ENCODE measurements around the gene QPCT. TPM values are rescaled to one million over a fixed set of nuclear protein-coding genes. Genes with fewer than 3 reads are reported as not detected.
A peak's percentile ranks its signal among the peaks of the same experiment; 100 is the strongest.
"Not testable (repeated sequence)": the region's sequence is repeated elsewhere in the genome, so short reads cannot be mapped to it uniquely, and the experiment has no call there.

Gene QPCT
- total RNA-seq = 33.8 TPM

GRCh38 chr2:37344453-37345361 is at the start of gene QPCT:
QPCT (plus strand) TSS chr2:37344630; CDS start chr2:37344732, 102 bp downstream.
- DNase-seq = no peak

DNA sequence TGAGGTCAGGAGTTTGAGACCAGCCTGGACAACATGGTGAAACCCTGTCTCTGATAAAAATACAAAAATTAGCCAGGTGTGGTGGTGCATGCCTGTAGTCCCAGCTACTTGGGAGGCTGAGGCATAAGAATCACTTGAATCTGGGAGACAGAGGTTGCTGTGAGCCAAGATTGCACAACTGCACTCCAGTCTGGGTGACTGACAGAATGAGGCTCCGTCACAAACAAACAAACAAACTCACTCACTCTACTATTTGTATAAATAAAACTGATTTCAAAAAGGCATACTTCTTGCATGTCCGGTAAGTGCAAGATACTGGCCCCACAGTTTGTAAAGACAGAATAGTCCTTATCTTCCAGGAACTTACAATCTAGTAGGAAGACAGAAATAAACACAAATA is 49.6 kb upstream of the QPCT start:
- not testable (repeated sequence) for DNase-seq

GRCh38 chr2:37295469-37296073 is 48.9 kb upstream of the QPCT start:
- DNase-seq = no peak

DNA sequence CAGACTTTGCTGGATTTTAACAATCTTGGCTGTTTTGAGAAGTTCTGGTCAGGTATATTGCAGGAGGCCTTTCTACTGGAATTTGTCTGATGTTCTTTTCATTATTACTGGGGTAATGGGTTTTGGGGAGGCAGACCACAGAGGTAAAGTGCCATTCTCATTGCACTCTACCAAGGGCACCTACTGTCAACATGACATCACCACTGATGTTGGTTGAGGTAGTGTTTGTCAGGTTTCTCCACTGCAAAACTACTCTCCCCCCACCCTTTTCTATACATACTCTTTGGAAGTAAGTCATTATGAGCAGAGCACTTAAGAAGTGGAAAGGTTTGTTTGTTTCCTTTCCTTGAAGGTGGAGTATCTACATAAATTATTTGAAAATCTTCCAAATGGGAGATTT is 46.8 kb upstream of the QPCT start:
- DNase-seq = no peak

DNA sequence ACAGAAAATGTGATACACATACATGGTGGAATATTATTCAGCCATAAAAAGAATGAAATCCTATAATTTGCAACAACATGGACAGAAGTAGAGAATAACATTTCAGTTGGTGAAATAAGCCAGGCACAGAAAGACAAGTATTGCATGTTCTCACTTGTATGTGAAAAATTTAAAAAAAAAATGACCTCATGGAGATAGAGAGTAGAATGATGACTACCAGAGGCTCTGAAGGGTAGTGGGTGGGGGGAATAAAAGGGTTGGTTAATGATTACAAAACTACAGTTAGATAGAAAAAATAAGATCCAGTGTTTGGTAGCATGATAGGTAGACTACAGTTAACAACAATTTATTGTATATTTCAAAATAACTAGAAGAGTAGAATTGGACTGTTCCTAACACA is 44.3 kb upstream of the QPCT start:
- DNase-seq = no peak

DNA sequence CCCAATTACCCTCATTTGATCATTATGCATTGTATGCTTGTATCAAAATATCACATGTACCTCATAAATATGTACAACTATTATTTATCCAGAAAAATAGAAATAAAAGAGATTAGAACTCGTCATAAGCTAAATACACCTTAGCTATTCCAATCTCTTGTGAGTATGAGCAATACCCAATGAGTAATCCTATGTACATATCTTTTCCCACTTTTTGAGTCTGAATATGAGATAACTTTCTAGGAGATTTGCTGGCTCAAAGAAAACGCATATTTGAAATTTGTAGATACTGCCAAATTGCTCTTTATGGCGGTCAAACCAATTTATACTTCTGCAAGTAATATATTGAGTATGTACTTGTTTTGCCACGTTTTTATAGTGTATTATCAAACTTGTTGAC is 43.9 kb upstream of the QPCT start:
- no peak for DNase-seq

DNA sequence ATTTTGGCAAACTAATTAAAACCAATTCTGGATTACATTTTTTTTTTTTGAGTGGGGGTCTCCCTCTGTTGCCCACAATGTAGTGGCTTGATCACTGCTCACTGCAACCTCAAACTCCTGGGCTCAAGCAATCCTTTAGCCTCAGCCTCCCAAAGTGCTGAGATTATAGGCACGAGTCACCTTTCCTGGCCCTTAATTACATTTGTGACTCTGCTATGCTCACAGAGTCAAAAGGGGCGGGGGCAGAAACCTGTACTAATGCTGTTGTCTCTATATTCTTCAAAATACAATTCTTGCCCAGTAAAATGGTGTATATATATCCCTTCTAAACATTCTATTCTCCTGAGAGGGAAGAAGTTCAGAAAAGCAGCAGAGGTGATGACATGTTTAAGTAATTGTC is 43.0 kb upstream of the QPCT start:
- no peak for DNase-seq

GRCh38 chr2:37302701-37303252 is 41.7 kb upstream of the QPCT start:
- DNase-seq = no peak

DNA sequence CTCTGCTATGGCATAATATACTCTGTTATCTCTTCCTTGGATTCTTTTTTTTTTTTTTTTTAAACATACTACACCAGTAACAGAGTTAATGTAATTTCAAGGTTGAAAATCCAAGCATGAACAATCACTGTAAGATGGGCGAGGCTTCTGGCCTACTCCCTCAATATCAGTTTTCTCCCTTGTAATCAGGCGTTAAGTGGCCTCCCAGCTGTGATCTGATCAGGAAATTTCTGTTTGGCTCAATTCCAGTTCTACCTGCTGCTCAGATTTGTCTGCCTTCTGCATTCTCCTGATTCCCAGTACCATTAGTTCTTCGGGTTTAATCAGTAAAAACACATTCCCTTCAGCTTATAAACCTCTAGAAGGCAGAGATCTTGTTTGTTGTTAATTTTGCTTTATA is 38.4 kb upstream of the QPCT start:
- DNase-seq = no peak

- peak; percentile 32 for DNase-seq
Measured at GRCh38 chr2:37307500-37307899, 36.9 kb upstream of the QPCT start.

DNA sequence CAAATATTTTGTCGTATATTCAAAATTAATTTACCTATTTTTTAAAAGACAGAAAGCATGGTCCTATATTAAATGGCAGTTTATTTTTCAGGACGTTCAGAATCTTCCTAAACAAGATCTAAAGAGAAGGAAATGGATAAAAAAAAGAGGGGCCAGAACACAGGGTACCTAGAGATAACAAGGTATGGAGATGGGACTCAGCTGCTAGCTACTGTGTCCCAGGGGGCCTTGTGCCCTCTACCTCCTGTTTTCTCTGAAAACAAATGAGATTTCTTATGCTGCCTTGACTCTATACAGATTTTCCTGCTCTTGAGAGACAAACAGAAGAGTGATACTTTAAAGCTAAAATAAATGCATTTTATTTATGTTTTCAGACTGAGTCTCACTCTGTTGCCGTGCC is 29.1 kb upstream of the QPCT start:
- DNase-seq = no peak

DNA sequence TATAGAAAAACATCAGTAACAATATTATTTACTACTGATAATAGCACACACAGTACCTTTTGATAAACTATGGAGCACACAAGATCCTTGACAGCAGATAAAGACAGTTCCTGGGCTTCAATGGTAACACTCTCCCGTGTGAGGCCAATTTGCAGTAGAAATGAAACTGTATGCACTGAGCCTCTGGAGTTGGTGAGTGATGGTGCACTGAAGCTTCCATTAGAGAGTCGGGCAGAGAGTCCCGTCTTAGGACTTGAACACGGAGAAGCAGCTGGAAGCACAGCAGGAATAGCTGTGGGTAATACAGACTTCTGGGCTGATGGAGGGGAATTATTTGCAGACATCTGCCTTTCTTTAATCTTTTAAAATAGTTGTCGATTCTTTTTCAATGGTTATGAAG is 28.2 kb upstream of the QPCT start:
- no peak for DNase-seq

- DNase-seq = no peak
Measured at GRCh38 chr2:37317746-37318145, 26.7 kb upstream of the QPCT start.

- no peak for DNase-seq
Measured at GRCh38 chr2:37318401-37318800, 26.0 kb upstream of the QPCT start.

- DNase-seq = no peak
Measured at GRCh38 chr2:37319754-37320609, 24.4 kb upstream of the QPCT start.

GRCh38 chr2:37321029-37321682 is 23.3 kb upstream of the QPCT start:
- DNase-seq = no peak

GRCh38 chr2:37322368-37322767 is 22.1 kb upstream of the QPCT start:
- peak; percentile 38 for DNase-seq

GRCh38 chr2:37323176-37323780 is 21.2 kb upstream of the QPCT start:
- DNase-seq = no peak

- DNase-seq = peak; percentile 76
Measured at GRCh38 chr2:37323781-37324535, 20.5 kb upstream of the QPCT start.

DNA sequence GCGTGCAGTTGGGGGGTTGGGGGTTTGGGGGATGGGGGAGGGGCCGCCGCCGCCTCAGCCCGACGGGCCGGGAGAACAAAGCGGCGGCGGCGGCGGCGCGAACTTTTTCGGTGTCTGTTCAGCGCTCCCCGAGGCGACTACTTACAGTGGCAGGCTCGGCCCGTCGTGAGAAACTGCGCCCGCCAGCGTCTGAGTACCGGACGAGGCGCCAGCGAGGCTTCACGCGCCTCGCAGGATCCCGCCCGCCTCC is 20.0 kb upstream of the QPCT start:
- DNase-seq = no peak

Data from skin of body (tissue), 2 donors.